Stomach smooth muscle (tissue), 2 donors: ENCODE data around the gene LMO1.
A peak's percentile ranks its signal among the peaks of the same experiment; 100 is the strongest.

ENCODE experiments used
- H3K27ac ChIP-seq: one replicate; pipeline ENCODE4 v1.7.0; 2013; ENCODE audit warnings: mild to moderate bottlenecking, low read length, inconsistent platforms
- H3K27me3 ChIP-seq, 2 donors: one replicate each; pipeline ENCODE4 v1.7.0; 2013; ENCODE audit warnings: low read length in 2 of 2; ENCODE audit not compliant: insufficient read depth in 2 of 2, control insufficient read depth in 1 of 2
- H3K36me3 ChIP-seq, 2 donors: one replicate each; pipeline ENCODE4 v1.7.0; 2013; ENCODE audit warnings: low read length in 2 of 2; ENCODE audit not compliant: control insufficient read depth in 2 of 2, insufficient read depth in 2 of 2
- H3K4me1 ChIP-seq: one replicate; pipeline ENCODE4 v1.7.0; 2013; ENCODE audit warnings: low read length; ENCODE audit not compliant: control insufficient read depth, insufficient read depth
- H3K4me3 ChIP-seq, 2 donors: one replicate each; pipeline ENCODE4 v1.7.0; 2013; ENCODE audit warnings: low read length in 2 of 2
- H3K9ac ChIP-seq, 2 donors: one replicate each; pipeline ENCODE4 v1.7.0; 2013; ENCODE audit warnings: low read length in 2 of 2, mild to moderate bottlenecking in 1 of 2
- H3K9me3 ChIP-seq, 2 donors: one replicate each; pipeline ENCODE4 v1.7.0; 2013; ENCODE audit warnings: low read length in 2 of 2; ENCODE audit not compliant: control insufficient read depth in 2 of 2
- donor health status: healthy.
- donor health status: Pancreatic carcinoma.

The LMO1 gene

DNA sequence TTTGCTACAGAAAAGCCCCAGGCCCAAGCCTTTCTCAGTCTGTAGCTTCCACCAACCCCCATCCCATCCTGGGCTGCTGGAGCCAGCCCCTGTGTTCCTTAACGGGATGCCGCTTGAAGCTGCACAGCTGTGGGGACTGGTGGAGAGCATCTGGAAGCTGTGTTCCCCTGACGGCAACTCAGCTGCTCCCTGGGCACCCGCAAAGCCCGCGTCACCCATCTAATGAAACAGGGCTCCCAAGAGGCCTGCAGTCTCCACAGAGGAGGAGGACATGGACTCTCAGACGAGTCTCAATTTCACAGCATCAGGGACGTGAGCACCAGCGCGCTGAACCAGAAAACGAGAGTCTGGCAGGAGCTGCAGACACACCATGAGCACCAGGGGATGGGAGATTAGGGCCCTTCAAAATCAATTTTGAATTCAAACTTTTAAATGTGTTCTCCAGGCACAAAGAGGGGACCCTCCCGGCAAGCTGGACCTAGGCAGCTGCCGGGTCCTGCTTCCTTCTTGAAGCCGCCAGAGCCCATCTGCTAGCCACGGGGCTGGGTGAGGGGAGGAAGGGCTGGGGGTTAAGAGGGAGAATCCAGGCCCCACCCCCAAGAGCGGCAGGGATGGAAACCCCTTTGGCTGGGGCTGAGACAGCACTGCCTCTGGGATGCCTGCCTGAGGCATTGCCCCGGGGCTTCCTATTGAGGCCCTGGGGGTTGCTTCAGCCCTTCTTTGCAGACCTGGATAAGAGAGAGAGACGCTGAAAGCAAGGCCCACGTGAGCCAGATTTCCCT is 21.0 kb downstream of the LMO1 start:
- Histone ChIP-seq H3K9me3 (no peaks in the 10 kb centered on the region), H3K27ac (no peak overlapping the region), H3K4me1 (no peaks in the 10 kb centered on the region), H3K9ac (no peak overlapping the region), H3K36me3 (no peaks in the 10 kb centered on the region), H3K27me3 (no peaks in the 10 kb centered on the region), H3K4me3 (no peak overlapping the region)

- no peak overlapping the region for H3K27ac ChIP-seq
- no peak overlapping the region for H3K9ac ChIP-seq
- H3K36me3 ChIP-seq, result no peaks in the 10 kb centered on the region
- H3K9me3 ChIP-seq, result no peaks in the 10 kb centered on the region
- no peaks in the 10 kb centered on the region for H3K4me1 ChIP-seq
- no peaks in the 10 kb centered on the region for H3K27me3 ChIP-seq
- H3K4me3 ChIP-seq, result no peak overlapping the region
Measured at GRCh38 chr11:8242118-8242475, 21.6 kb downstream of the LMO1 start.

GRCh38 chr11:8241373-8242117 is 22.1 kb downstream of the LMO1 start:
- Histone ChIP-seq H3K9me3 (no peaks in the 10 kb centered on the region), H3K9ac (no peak overlapping the region), H3K27ac (no peak overlapping the region), H3K4me3 (no peak overlapping the region), H3K4me1 (no peaks in the 10 kb centered on the region), H3K36me3 (no peaks in the 10 kb centered on the region), H3K27me3 (no peaks in the 10 kb centered on the region)

GRCh38 chr11:8239536-8240228 is 24.0 kb downstream of the LMO1 start:
- no peak overlapping the region for H3K4me3 ChIP-seq
- H3K27me3 ChIP-seq, result no peaks in the 10 kb centered on the region
- no peaks in the 10 kb centered on the region for H3K9me3 ChIP-seq
- H3K4me1 ChIP-seq, result peaks cover 3% of the 10 kb centered on the region
- H3K9ac ChIP-seq, result no peak overlapping the region
- no peak overlapping the region for H3K27ac ChIP-seq
- H3K36me3 ChIP-seq, result no peaks in the 10 kb centered on the region

DNA sequence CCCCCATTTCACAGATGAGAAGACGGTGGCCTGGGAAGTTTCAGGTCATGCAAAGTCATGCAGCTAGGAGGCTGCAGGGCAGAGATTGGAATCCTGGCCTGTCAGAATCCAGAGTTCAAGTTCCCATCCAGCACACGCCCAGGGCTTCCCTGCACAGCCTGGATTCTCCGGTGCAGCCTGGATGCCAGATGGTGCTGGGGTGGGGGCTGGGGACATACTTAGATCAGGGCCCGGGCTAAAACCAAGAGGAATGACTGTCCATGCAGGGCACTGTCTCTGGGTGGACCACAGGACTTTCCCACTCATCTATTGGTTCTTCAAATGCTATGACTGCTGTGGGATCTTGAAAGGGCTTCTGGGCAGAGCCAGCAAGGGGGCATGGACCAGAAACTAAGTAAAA is 24.6 kb downstream of the LMO1 start:
- Histone ChIP-seq H3K4me1 (peaks cover 10% of the 10 kb centered on the region), H3K9me3 (no peaks in the 10 kb centered on the region), H3K27me3 (no peaks in the 10 kb centered on the region), H3K9ac (no peak overlapping the region), H3K36me3 (no peaks in the 10 kb centered on the region), H3K27ac (no peak overlapping the region), H3K4me3 (no peak overlapping the region)

GRCh38 chr11:8237453-8237852 is 26.2 kb downstream of the LMO1 start:
- H3K9ac ChIP-seq, result no peak overlapping the region
- H3K4me3 ChIP-seq, result no peak overlapping the region
- peaks cover 13% of the 10 kb centered on the region for H3K4me1 ChIP-seq
- no peaks in the 10 kb centered on the region for H3K27me3 ChIP-seq
- H3K27ac ChIP-seq, result no peak overlapping the region
- no peaks in the 10 kb centered on the region for H3K36me3 ChIP-seq
- no peaks in the 10 kb centered on the region for H3K9me3 ChIP-seq

GRCh38 chr11:8235925-8236324 is 27.8 kb downstream of the LMO1 start:
- H3K4me1 ChIP-seq, result peaks cover 15% of the 10 kb centered on the region
- no peaks in the 10 kb centered on the region for H3K36me3 ChIP-seq
- no peak overlapping the region for H3K9ac ChIP-seq
- no peaks in the 10 kb centered on the region for H3K9me3 ChIP-seq
- H3K27ac ChIP-seq, result no peak overlapping the region
- H3K4me3 ChIP-seq, result no peak overlapping the region
- no peaks in the 10 kb centered on the region for H3K27me3 ChIP-seq

- peak overlapping the region in 1 of 2 donors; percentile 9 for H3K9ac ChIP-seq
- H3K36me3 ChIP-seq, result no peaks in the 10 kb centered on the region
- H3K4me1 ChIP-seq, result peaks cover 19% of the 10 kb centered on the region
- H3K27ac ChIP-seq, result peak overlapping the region; percentile 64
- H3K9me3 ChIP-seq, result no peaks in the 10 kb centered on the region
- H3K27me3 ChIP-seq, result no peaks in the 10 kb centered on the region
- H3K4me3 ChIP-seq, result no peak overlapping the region
Measured at GRCh38 chr11:8234910-8235309, 28.8 kb downstream of the LMO1 start.

DNA sequence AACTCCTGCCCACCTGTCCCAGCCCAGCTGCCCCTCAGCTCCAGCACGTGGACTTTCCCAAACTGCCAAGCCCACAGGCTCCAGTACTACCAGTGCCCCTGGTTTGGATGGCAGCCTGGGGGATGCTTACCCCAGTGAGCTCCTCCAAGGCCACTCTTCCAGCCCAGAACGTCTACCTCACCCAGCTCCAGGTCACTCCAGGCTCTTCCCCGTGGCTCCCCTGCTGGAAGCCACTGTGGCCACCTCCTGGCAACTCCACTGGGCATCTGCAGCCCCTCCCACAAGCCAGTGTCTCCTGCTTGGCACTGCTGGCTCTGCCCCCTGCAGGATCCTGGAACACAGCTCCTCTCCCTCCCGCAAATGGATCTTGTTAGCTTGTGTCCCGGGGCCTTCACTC is 29.3 kb downstream of the LMO1 start:
- Histone ChIP-seq H3K9ac (no peak overlapping the region), H3K27me3 (no peaks in the 10 kb centered on the region), H3K36me3 (no peaks in the 10 kb centered on the region), H3K9me3 (no peaks in the 10 kb centered on the region), H3K4me1 (peaks cover 24% of the 10 kb centered on the region), H3K4me3 (peak overlapping the region in 1 of 2 donors; percentile 12), H3K27ac (peak overlapping the region; percentile 64)

- H3K4me3 ChIP-seq, result peak overlapping the region in 1 of 2 donors; percentile 12
- H3K27ac ChIP-seq, result peak overlapping the region; percentile 64
- H3K27me3 ChIP-seq, result no peaks in the 10 kb centered on the region
- no peaks in the 10 kb centered on the region for H3K36me3 ChIP-seq
- H3K4me1 ChIP-seq, result peaks cover 29% of the 10 kb centered on the region
- H3K9me3 ChIP-seq, result no peaks in the 10 kb centered on the region
- H3K9ac ChIP-seq, result no peak overlapping the region
Measured at GRCh38 chr11:8233691-8234424, 29.8 kb downstream of the LMO1 start.
